ENCODE data around the gene RIT1. TPM values are rescaled to one million over a fixed set of nuclear protein-coding genes. Genes with fewer than 3 reads are reported as not detected.

Gene RIT1
- total and polyA plus RNA-seq, 2 of the 8 experiments (the other 6 are each of a cell fraction or from before 2014, with no cell fraction given): 25.3 to 26.8 TPM

DNA sequence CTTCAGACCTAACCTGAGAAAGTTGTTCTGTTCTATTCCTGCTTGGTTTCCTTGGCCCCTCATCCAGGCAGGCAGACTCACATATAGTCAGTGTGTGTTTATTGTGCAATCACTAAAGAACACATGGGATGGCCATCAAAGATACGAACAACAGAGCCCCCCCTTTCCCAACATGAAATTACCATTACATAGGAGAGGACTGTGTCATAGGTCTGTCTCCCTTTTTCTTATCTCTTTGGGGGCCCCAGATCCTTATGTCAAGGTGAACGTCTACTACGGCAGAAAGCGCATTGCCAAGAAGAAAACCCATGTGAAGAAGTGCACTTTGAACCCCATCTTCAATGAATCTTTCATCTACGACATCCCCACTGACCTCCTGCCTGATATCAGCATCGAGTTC, 30.2 kb downstream of the RIT1 start:
- H3K9ac ChIP-seq (replicated peaks in 1 of 4; ENCODE audit: extremely low read depth in 1 of 4, low read depth in 3 of 4, low read length in 3 of 4): no peak overlapping the region
- POLR2A ChIA-PET (ENCODE audit: partially characterized antibody): no interaction called here
- CTCF ChIA-PET (ENCODE audit: partially characterized antibody): no interaction called here

More for the DNA sequence above, 30.2 kb downstream of the RIT1 start:
- no peak overlapping the region for H2BK15ac ChIP-seq (ENCODE audit: low read length)
- no peak overlapping the region for H3K56ac ChIP-seq (replicated peaks; ENCODE audit: insufficient read length, low read depth, low read length)
- no peak overlapping the region for H3K14ac ChIP-seq (ENCODE audit: insufficient read length)
- FAIRE-seq (no peak), DNase-seq (ENCODE audit: low read depth in 1 of 2, low spot score in 2 of 2) (no peak)
- H2AFZ ChIP-seq (ENCODE audit: low read length): no peak overlapping the region
- no peak overlapping the region for H3K18ac ChIP-seq (ENCODE audit: extremely low read depth, low read length)
- no peak overlapping the region for H3K4me3 ChIP-seq (ENCODE audit: extremely low read depth in 1 of 4, insufficient read depth in 2 of 4, low read depth in 3 of 4, low read length in 4 of 4)
- no peak overlapping the region for H2BK12ac ChIP-seq (ENCODE audit: low read depth, low read length)
- H4K20me1 ChIP-seq (replicated peaks in 1 of 2; ENCODE audit: control insufficient read depth in 1 of 2, insufficient read depth in 2 of 2, low read length in 2 of 2): no peaks in the 10 kb centered on the region
- no peak overlapping the region for H4K91ac ChIP-seq (replicated peaks; ENCODE audit: insufficient read length, low read length)
- H3K23ac ChIP-seq (ENCODE audit: insufficient read length): no peak overlapping the region
- H2BK5ac ChIP-seq (ENCODE audit: low read depth, low read length): no peak overlapping the region
- H3K23me2 ChIP-seq (ENCODE audit: low read depth, low read length): no peaks in the 10 kb centered on the region
- H4K5ac ChIP-seq (ENCODE audit: insufficient read length, low read depth, low read length): no peak overlapping the region
- no peak overlapping the region for H3K4me2 ChIP-seq (ENCODE audit: insufficient read depth in 1 of 2, low read depth in 2 of 2, low read length in 2 of 2)
- H3K4ac ChIP-seq (replicated peaks; ENCODE audit: insufficient read length, low read depth, low read length): no peak overlapping the region
- H2AK5ac ChIP-seq (ENCODE audit: low read depth, low read length): no peak overlapping the region
- no peaks in the 10 kb centered on the region for H3K36me3 ChIP-seq (ENCODE audit: control insufficient read depth in 2 of 4, insufficient read depth in 4 of 4, low read length in 3 of 4)
- no peak for TF ChIP-seq TAF7 (optimal IDR thresholded peaks at IDR 0.05; ENCODE audit: borderline replicate concordance, low read depth, low read length)
- TF ChIP-seq BRCA1 (IDR thresholded peaks at IDR 0.05; ENCODE audit: low read depth, low read length): no peak
- no peak for TF ChIP-seq KDM5A (IDR thresholded peaks at IDR 0.05; ENCODE audit: low read length)
- TF ChIP-seq POLR2AphosphoS5 (IDR thresholded peaks at IDR 0.05; ENCODE audit: low read depth, low read length): no peak
- H4K8ac ChIP-seq (ENCODE audit: extremely low read depth, insufficient read depth, low read length): no peak overlapping the region
- no peaks in the 10 kb centered on the region for H3K9me3 ChIP-seq (ENCODE audit: insufficient read depth in 2 of 2, low read depth in 1 of 2, low read length in 1 of 2)
- no peak overlapping the region for H2BK120ac ChIP-seq (replicated peaks; ENCODE audit: low read depth, low read length)
- H3K4me1 ChIP-seq (replicated peaks in 1 of 4; ENCODE audit: control insufficient read depth in 3 of 4, insufficient read depth in 4 of 4, low read length in 3 of 4): 0 out of 7 replicates have a peak, but pooled peaks cover 0 to 3% (median 0%) of the 10 kb centered on the region in 4 experiments
- no peaks in the 10 kb centered on the region for H3K79me1 ChIP-seq (ENCODE audit: low read depth, low read length)
- 86% methylated on average over 6 of the region's 6 CpGs; no CpG with 5 or more reads in 1 of the 2 experiments for WGBS, 2 experiments (ENCODE audit: extremely low coverage in 1 of 2, insufficient coverage in 1 of 2, insufficient read length in 1 of 2, insufficient replicate concordance in 2 of 2, low coverage in 1 of 2, low lambda C conversion rate in 2 of 2, missing lambda C conversion rate in 1 of 2)
- H3K27ac ChIP-seq (ENCODE audit: low read depth, low read length): no peak overlapping the region
- H3K79me2 ChIP-seq (ENCODE audit: control insufficient read depth in 1 of 2, insufficient read depth in 2 of 2, low read length in 2 of 2): no peaks in the 10 kb centered on the region
- H3K27me3 ChIP-seq (replicated peaks in 1 of 4; ENCODE audit: control insufficient read depth in 3 of 4, extremely low read depth in 1 of 4, insufficient read depth in 3 of 4, low read length in 3 of 4): no peaks in the 10 kb centered on the region
- no peak overlapping the region for H2BK20ac ChIP-seq (ENCODE audit: low read length)
